HL-60 (cell line): Measurements from ENCODE around the gene TMEM201.

Source experiments
- DNase-seq, 2 experiments: peaks; one replicate each; pipeline ENCODE4 v3.0.0-alpha.2; 2010 to 2020; ENCODE audit warnings: low read depth in 1 of 2, low spot score in 1 of 2
- H3K27ac ChIP-seq: fragments of 250-450 bp; sonication (Bioruptor Pico); replicated peaks from 2 replicates; pipeline ENCODE4 v1.5.1; 2020; ENCODE audit warnings: mild to moderate bottlenecking, moderate library complexity
- H3K27me3 ChIP-seq: fragments of 250-450 bp; sonication (Bioruptor Pico); 2 replicates; pipeline ENCODE4 v1.5.1; 2021; ENCODE audit warnings: mild to moderate bottlenecking, moderate library complexity; ENCODE audit not compliant: insufficient read depth, poor library complexity, severe bottlenecking
- H3K4me3 ChIP-seq: replicated peaks from 2 replicates; pipeline ENCODE4 v1.5.1; 2011; ENCODE audit warnings: mild to moderate bottlenecking, control low read depth, low read length; ENCODE audit not compliant: insufficient read depth
- CTCF ChIP-seq: IDR thresholded peaks from one replicate; pipeline ENCODE4 v1.5.1; 2011; ENCODE audit warnings: low read length, control low read depth, inconsistent platforms; ENCODE audit not compliant: insufficient read depth
- GABPA ChIP-seq: IDR thresholded peaks from 2 replicates; pipeline ENCODE4 v1.6.1; 2012; ENCODE audit warnings: low read depth
- POLR2AphosphoS5 ChIP-seq: IDR thresholded peaks from 2 replicates; pipeline ENCODE4 v1.6.1; 2012; ENCODE audit warnings: low read depth
- REST ChIP-seq: IDR thresholded peaks from 2 replicates; pipeline ENCODE4 v1.6.1; 2012; ENCODE audit warnings: low read depth; ENCODE audit not compliant: insufficient replicate concordance
- SPI1 ChIP-seq: IDR thresholded peaks from 2 replicates; pipeline ENCODE4 v1.6.1; 2012; ENCODE audit warnings: low read depth, mild to moderate bottlenecking, borderline replicate concordance

The TMEM201 gene

GRCh38 chr1:9580942-9581341, 7.8 kb upstream of the TMEM201 start:
- H3K4me3 ChIP-seq: no peak overlapping the region
- no peak overlapping the region for H3K27ac ChIP-seq
- no peak for DNase-seq
- H3K27me3 ChIP-seq: no peaks in the 10 kb centered on the region
- TF ChIP-seq SPI1 (no peak), GABPA (no peak), POLR2AphosphoS5 (no peak), REST (no peak), CTCF (no peak)

GRCh38 chr1:9586147-9586766, 2.5 kb upstream of the TMEM201 start:
- H3K27me3 ChIP-seq: no peaks in the 10 kb centered on the region
- H3K4me3 ChIP-seq: no peak overlapping the region
- TF ChIP-seq REST: no peak
- no peak for TF ChIP-seq CTCF
- no peak for TF ChIP-seq POLR2AphosphoS5
- TF ChIP-seq SPI1: no peak
- TF ChIP-seq GABPA: no peak
- no peak overlapping the region for H3K27ac ChIP-seq
- DNase-seq: no peak

GRCh38 chr1:9589144-9589718, 520 bp downstream of the TMEM201 start:
- peak overlapping the region; percentile 73 for H3K4me3 ChIP-seq
- H3K27ac ChIP-seq: peak overlapping the region; percentile 56
- TF ChIP-seq CTCF (no peak), REST (no peak), POLR2AphosphoS5 (no peak), GABPA (no peak), SPI1 (no peak)
- DNase-seq: peak; percentile 18 to 36
- no peaks in the 10 kb centered on the region for H3K27me3 ChIP-seq
